SK-N-SH (cell line): ENCODE results near the gene LMAN2. TPM values are rescaled to one million over a fixed set of nuclear protein-coding genes. Genes with fewer than 3 reads are reported as not detected.
A peak's percentile ranks its signal among the peaks of the same experiment; 100 is the strongest.

Experiments
- CTCF ChIA-PET: fragments of 300-600, 350-600 bp; formaldehyde crosslinking; extraction: SDS; loops from one replicate; lab custom pipeline; 2021; lab: Yijun Ruan, JAX
- POLR2A ChIA-PET: fragments of 350-600 bp; sonication (Branson Sonifier 250); formaldehyde crosslinking; extraction: SDS; loops from one replicate; lab custom pipeline; 2020; ENCODE audit warnings: antibody characterized with exemption, inconsistent platforms; lab: Yijun Ruan, JAX
- DNase-seq: peaks from one replicate; pipeline ENCODE4 v3.0.0; 2012
- H2AFZ ChIP-seq: fragments of 200-600 bp; sonication (generic); 2 replicates; pipeline ENCODE4 v1.8.1; 2016; ENCODE audit warnings: antibody characterized with exemption, mild to moderate bottlenecking, low read depth
- H3F3A ChIP-seq: fragments of 200-600 bp; sonication (generic); replicated peaks from 2 replicates; pipeline ENCODE3; 2016; ENCODE audit warnings: antibody characterized with exemption, mild to moderate bottlenecking; ENCODE audit not compliant: insufficient read depth
- H3K27ac ChIP-seq, 2 experiments: fragments of 200-500 bp in 1 of 2; fragments of 200-600 bp in 1 of 2; sonication (Bioruptor generic) in 1 of 2; sonication (generic), shearing (Covaris generic) in 1 of 2; 2 replicates each; pipeline versions ENCODE4 v1.5.1 to v1.6.1; 2014 to 2016; ENCODE audit warnings: low read depth in 2 of 2, inconsistent platforms in 1 of 2, low read length in 1 of 2, mild to moderate bottlenecking in 1 of 2, mixed read lengths in 1 of 2
- H3K27me3 ChIP-seq: fragments of 200-600 bp; sonication (generic), shearing (Covaris generic); 2 replicates; pipeline ENCODE4 v1.6.1; 2016; ENCODE audit warnings: mixed run types; ENCODE audit not compliant: insufficient read depth
- H3K36me3 ChIP-seq, 2 experiments: fragments of 200-500 bp in 1 of 2; fragments of 200-600 bp in 1 of 2; sonication (Bioruptor generic) in 1 of 2; sonication (generic) in 1 of 2; replicated peaks in 1 of 2; 2 replicates each; pipeline versions ENCODE3 to v1.5.1; 2014 to 2016; ENCODE audit warnings: low read length in 1 of 2, mild to moderate bottlenecking in 1 of 2; ENCODE audit not compliant: insufficient read depth in 2 of 2, control insufficient read depth in 1 of 2
- H3K4me1 ChIP-seq, 2 experiments: fragments of 200-500 bp in 1 of 2; fragments of 200-600 bp in 1 of 2; sonication (Bioruptor generic) in 1 of 2; sonication (generic), shearing (Covaris generic) in 1 of 2; 2 replicates each; pipeline versions ENCODE4 v1.5.1 to v1.6.1; 2014 to 2016; ENCODE audit warnings: low read depth in 1 of 2, low read length in 1 of 2, mixed run types in 1 of 2; ENCODE audit not compliant: insufficient read depth in 2 of 2, control insufficient read depth in 1 of 2
- H3K4me2 ChIP-seq: fragments of 200-600 bp; sonication (generic), shearing (Covaris generic); 2 replicates; pipeline ENCODE4 v1.6.1; 2017; ENCODE audit warnings: mixed run types
- H3K4me3 ChIP-seq, 2 experiments: fragments of 200-500 bp in 1 of 2; fragments of 200-600 bp in 1 of 2; sonication (Bioruptor generic) in 1 of 2; sonication (generic), shearing (Covaris generic) in 1 of 2; 2 replicates each; pipeline versions ENCODE4 v1.5.1 to v1.8.1; 2014 to 2016; ENCODE audit warnings: low read depth in 2 of 2, inconsistent platforms in 1 of 2, low read length in 1 of 2, mild to moderate bottlenecking in 1 of 2, mixed read lengths in 1 of 2, moderate library complexity in 1 of 2
- H3K79me2 ChIP-seq: fragments of 200-600 bp; sonication (generic); 2 replicates; pipeline ENCODE4 v1.8.1; 2017; ENCODE audit warnings: mild to moderate bottlenecking; ENCODE audit not compliant: insufficient read depth
- H3K9ac ChIP-seq: fragments of 200-600 bp; sonication (generic); 2 replicates; pipeline ENCODE4 v1.6.1; 2017; ENCODE audit warnings: mixed run types
- H3K9me2 ChIP-seq: fragments of 200-600 bp; sonication (generic); 2 replicates; pipeline ENCODE4 v1.6.1; 2017; ENCODE audit warnings: mixed run types
- H3K9me3 ChIP-seq: fragments of 200-600 bp; sonication (generic); 2 replicates; pipeline ENCODE4 v1.6.1; 2017; ENCODE audit warnings: mixed run types, mild to moderate bottlenecking, moderate library complexity
- H4K20me1 ChIP-seq: fragments of 200-600 bp; sonication (generic); 2 replicates; pipeline ENCODE4 v1.6.1; 2017; ENCODE audit warnings: mild to moderate bottlenecking, mixed run types; ENCODE audit not compliant: insufficient read depth
- CTCF ChIP-seq: fragments of 200-600 bp; sonication (generic); IDR thresholded peaks from 2 replicates; pipeline ENCODE4 v1.6.1; 2017; ENCODE audit warnings: antibody characterized with exemption, mild to moderate bottlenecking, moderate library complexity
- ELF1 ChIP-seq: IDR thresholded peaks from 2 replicates; pipeline ENCODE4 v1.4.0; 2012
- EP300 ChIP-seq, 2 experiments: IDR thresholded peaks; 2 replicates each; pipeline versions ENCODE4 v1.4.0 to v1.6.1; 2012; ENCODE audit warnings: borderline replicate concordance in 1 of 2, low read depth in 1 of 2, low read length in 1 of 2
- GABPA ChIP-seq: IDR thresholded peaks from 2 replicates; pipeline ENCODE4 v1.4.0; 2012; ENCODE audit warnings: low read depth, mild to moderate bottlenecking
- GATA2 ChIP-seq: sonication (generic); formaldehyde crosslinking; IDR thresholded peaks from 2 replicates; pipeline ENCODE4 v1.5.0; 2020; ENCODE audit warnings: mild to moderate bottlenecking, missing genetic modification reagents
- JUND ChIP-seq: IDR thresholded peaks from 2 replicates; pipeline ENCODE4 v1.4.0; 2012
- MAX ChIP-seq: IDR thresholded peaks from 2 replicates; pipeline ENCODE4 v1.4.0; 2012; ENCODE audit warnings: low read depth
- POLR2AphosphoS5 ChIP-seq: IDR thresholded peaks from 2 replicates; pipeline ENCODE4 v1.6.1; 2012; ENCODE audit warnings: low read depth, low read length
- RAD21 ChIP-seq: IDR thresholded peaks from 2 replicates; pipeline ENCODE4 v1.6.1; 2012; ENCODE audit warnings: mild to moderate bottlenecking, low read length
- RFX5 ChIP-seq: IDR thresholded peaks from 2 replicates; pipeline ENCODE4 v1.6.1; 2012; ENCODE audit warnings: mild to moderate bottlenecking, improper control_type of control experiment, low read length
- RXRA ChIP-seq: IDR thresholded peaks from 2 replicates; pipeline ENCODE4 v1.4.0; 2012; ENCODE audit warnings: low read depth, mild to moderate bottlenecking, borderline replicate concordance
- TCF12 ChIP-seq: IDR thresholded peaks from 2 replicates; pipeline ENCODE4 v1.4.0; 2012
- TEAD4 ChIP-seq: IDR thresholded peaks from 2 replicates; pipeline ENCODE4 v1.4.0; 2012; ENCODE audit warnings: mild to moderate bottlenecking, borderline replicate concordance; ENCODE audit not compliant: insufficient read depth
- USF1 ChIP-seq: IDR thresholded peaks from 2 replicates; pipeline ENCODE4 v1.4.0; 2012; ENCODE audit warnings: low read depth, borderline replicate concordance
- USF2 ChIP-seq: fragments of 150-350 bp; IDR thresholded peaks from 2 replicates; pipeline ENCODE4 v1.6.1; 2017; ENCODE audit warnings: antibody characterized with exemption, low read length, low read depth, borderline replicate concordance
- ZBTB33 ChIP-seq: IDR thresholded peaks from 2 replicates; pipeline ENCODE4 v1.4.0; 2012; ENCODE audit warnings: low read depth, borderline replicate concordance
- WGBS: methylation state at CpG from one replicate; pipeline ENCODE4 v1.1.6; 2017; ENCODE audit warnings: low lambda C conversion rate; 5-methylcytosine and 5-hydroxymethylcytosine counted together
- polyA plus RNA-seq, 3 experiments: library from polyadenylated mRNA; depleted of rRNA; stranded (reverse); fragments of >200 nt; gene quantifications; 2 replicates each; pipeline ENCODE4 v1.2.3, GENCODE V29; 2012

Gene LMAN2
- polyA plus RNA-seq, 1 of the 3 experiments (the other 2 are of a cell fraction): 500 TPM

GRCh38 chr5:177313561-177314259, 37.8 kb downstream of the LMAN2 start:
- H3K27ac ChIP-seq: no peak overlapping the region
- peaks cover 18% of the 10 kb centered on the region for H4K20me1 ChIP-seq
- peaks cover 30% of the 10 kb centered on the region for H3K79me2 ChIP-seq
- WGBS: 96% methylated on average over 15 of the region's 15 CpGs
- H3K27me3 ChIP-seq: no peaks in the 10 kb centered on the region
- DNase-seq: no peak
- H2AFZ ChIP-seq: no peak overlapping the region
- peaks cover 0 to 4% of the 10 kb centered on the region in 2 experiments for H3K36me3 ChIP-seq
- H3K9ac ChIP-seq: no peak overlapping the region
- H3K4me2 ChIP-seq: peak overlapping the region; percentile 100; the same call in 1 of the 2 replicates
- H3K9me3 ChIP-seq: no peaks in the 10 kb centered on the region
- TF ChIP-seq USF1: no peak
- TF ChIP-seq GABPA: no peak
- no peak for TF ChIP-seq TEAD4
- no peak for TF ChIP-seq RAD21
- no peak for TF ChIP-seq ELF1
- TF ChIP-seq USF2: no peak
- TF ChIP-seq POLR2AphosphoS5: no peak
- TF ChIP-seq JUND: no peak
- TF ChIP-seq TCF12: no peak
- no peak for TF ChIP-seq MAX
- no peak for TF ChIP-seq ZBTB33
- no peak for TF ChIP-seq CTCF
- no peak for TF ChIP-seq RFX5
- no peak for TF ChIP-seq GATA2 (CRISPR knock-in tag)
- no peak for TF ChIP-seq EP300 (IDR thresholded peaks at IDR 0.05; ENCODE audit: borderline replicate concordance in 1 of 2, low read depth in 1 of 2, low read length in 1 of 2)
- no peak for TF ChIP-seq RXRA
- no peaks in the 10 kb centered on the region for H3K9me2 ChIP-seq
- peaks cover 4 to 25% of the 10 kb centered on the region in 2 experiments; a peak in 1 of 4 replicates for H3K4me1 ChIP-seq
- H3K4me3 ChIP-seq: no peak overlapping the region; a peak in 1 of 4 replicates
- CTCF ChIA-PET: interaction anchor here (0.6 to 4.0 kb wide), 4 partner anchors 10 to 90 kb away, joined by 3 to 18 read pairs (median 4); no protein-coding TSS in a partner anchor
- POLR2A ChIA-PET: interaction anchor here (0.8 kb wide), 1 partner anchor 141 kb away, joined by 3 read pairs; no protein-coding TSS in a partner anchor
- peaks cover 17% of the 10 kb centered on the region for H3F3A ChIP-seq
